Activated CD4-positive, alpha-beta memory T cell treated with anti-CD3 and anti-CD28 coated beads, Interleukin-2, amount 10 ng/mL, durations not matched to agents 7 days and 5 days (primary cell): ENCODE results near the gene SMIM38. TPM values are rescaled to one million over a fixed set of nuclear protein-coding genes. Genes with fewer than 3 reads are reported as not detected.

Experiments
- CTCF ChIA-PET: fragments of 350-600 bp; sonication (Branson Sonifier 250); formaldehyde crosslinking; loops from one replicate; lab custom pipeline; 2021; ENCODE audit warnings: antibody characterized with exemption, inconsistent platforms; lab: Charles Lee
- POLR2A ChIA-PET: fragments of 350-600 bp; sonication (Branson Sonifier 250); formaldehyde crosslinking; loops from one replicate; lab custom pipeline; 2021; ENCODE audit warnings: antibody characterized with exemption; lab: Charles Lee
- DNase-seq: peaks from one replicate; pipeline ENCODE4 v3.0.0-alpha.2; 2020
- H3K27ac Mint-ChIP-seq: one replicate; pipeline ENCODE4 v1.8.0; 2021; ENCODE audit warnings: mild to moderate bottlenecking, mixed read lengths
- H3K27me3 Mint-ChIP-seq: one replicate; pipeline ENCODE4 v1.8.0; 2021; ENCODE audit warnings: mixed read lengths
- H3K36me3 Mint-ChIP-seq: one replicate; pipeline ENCODE4 v1.8.0; 2021; ENCODE audit warnings: low read depth, mixed read lengths
- H3K4me1 Mint-ChIP-seq: one replicate; pipeline ENCODE4 v1.8.0; 2021; ENCODE audit warnings: mixed read lengths
- H3K4me3 Mint-ChIP-seq: one replicate; pipeline ENCODE4 v1.8.0; 2021; ENCODE audit warnings: mild to moderate bottlenecking, mixed read lengths
- H3K9me3 Mint-ChIP-seq: one replicate; pipeline ENCODE4 v1.8.0; 2021; ENCODE audit warnings: mixed read lengths
- total RNA-seq, 2 experiments: library from RNA; stranded (reverse); gene quantifications; one replicate each; pipeline ENCODE4 v1.2.3, GENCODE V29; 2021

SMIM38 gene
- total RNA-seq, 2 experiments from 2014 or later, result 0.13 to 0.18 TPM

GRCh38 chr11:69152733-69153421, 2.9 kb upstream of the SMIM38 start:
- no peak overlapping the region for H3K4me3 Mint-ChIP-seq
- peaks cover 2% of the 10 kb centered on the region for H3K36me3 Mint-ChIP-seq
- DNase-seq, result no peak
- ChIA-PET POLR2A (no interaction called here), CTCF (no interaction called here)
- H3K9me3 Mint-ChIP-seq, result peaks cover 5% of the 10 kb centered on the region
- peaks cover 2% of the 10 kb centered on the region for H3K27me3 Mint-ChIP-seq
- no peaks in the 10 kb centered on the region for H3K4me1 Mint-ChIP-seq
- no peak overlapping the region for H3K27ac Mint-ChIP-seq

- Mint-ChIP-seq H3K9me3 (peaks cover 5% of the 10 kb centered on the region), H3K36me3 (peaks cover 2% of the 10 kb centered on the region), H3K27me3 (peaks cover 2% of the 10 kb centered on the region), H3K4me1 (no peaks in the 10 kb centered on the region), H3K27ac (no peak overlapping the region), H3K4me3 (no peak overlapping the region)
- ChIA-PET POLR2A (no interaction called here), CTCF (no interaction called here)
- DNase-seq, result no peak
Measured at GRCh38 chr11:69153661-69154060, 2.1 kb upstream of the SMIM38 start.

GRCh38 chr11:69154211-69154913, 1.4 kb upstream of the SMIM38 start:
- Mint-ChIP-seq H3K4me1 (no peaks in the 10 kb centered on the region), H3K9me3 (peaks cover 3% of the 10 kb centered on the region), H3K27me3 (peaks cover 2% of the 10 kb centered on the region), H3K27ac (no peak overlapping the region), H3K4me3 (no peak overlapping the region), H3K36me3 (peaks cover 2% of the 10 kb centered on the region)
- ChIA-PET POLR2A (no interaction called here), CTCF (no interaction called here)
- no peak for DNase-seq

GRCh38 chr11:69154938-69155301, 815 bp upstream of the SMIM38 start:
- Mint-ChIP-seq H3K4me1 (no peaks in the 10 kb centered on the region), H3K27ac (no peak overlapping the region), H3K27me3 (peaks cover 2% of the 10 kb centered on the region), H3K9me3 (peaks cover 3% of the 10 kb centered on the region), H3K36me3 (peaks cover 2% of the 10 kb centered on the region), H3K4me3 (no peak overlapping the region)
- DNase-seq, result no peak
- POLR2A ChIA-PET, result no interaction called here
- CTCF ChIA-PET, result no interaction called here

- Mint-ChIP-seq H3K36me3 (no peaks in the 10 kb centered on the region), H3K27ac (no peak overlapping the region), H3K27me3 (no peaks in the 10 kb centered on the region), H3K4me1 (no peaks in the 10 kb centered on the region), H3K4me3 (no peak overlapping the region), H3K9me3 (no peaks in the 10 kb centered on the region)
- no peak for DNase-seq
- ChIA-PET POLR2A (no interaction called here), CTCF (no interaction called here)
Measured at GRCh38 chr11:69156235-69156639, 502 bp downstream of the SMIM38 start.

- H3K36me3 Mint-ChIP-seq, result no peaks in the 10 kb centered on the region
- H3K27me3 Mint-ChIP-seq, result no peaks in the 10 kb centered on the region
- no peaks in the 10 kb centered on the region for H3K9me3 Mint-ChIP-seq
- H3K4me3 Mint-ChIP-seq, result no peak overlapping the region
- ChIA-PET CTCF (no interaction called here), POLR2A (no interaction called here)
- H3K4me1 Mint-ChIP-seq, result no peaks in the 10 kb centered on the region
- no peak for DNase-seq
- H3K27ac Mint-ChIP-seq, result no peak overlapping the region
Measured at GRCh38 chr11:69156673-69157155, 979 bp downstream of the SMIM38 start.

- no peaks in the 10 kb centered on the region for H3K4me1 Mint-ChIP-seq
- no peak for DNase-seq
- CTCF ChIA-PET, result no interaction called here
- H3K27ac Mint-ChIP-seq, result no peak overlapping the region
- POLR2A ChIA-PET, result no interaction called here
- no peaks in the 10 kb centered on the region for H3K9me3 Mint-ChIP-seq
- no peaks in the 10 kb centered on the region for H3K36me3 Mint-ChIP-seq
- H3K4me3 Mint-ChIP-seq, result no peak overlapping the region
- H3K27me3 Mint-ChIP-seq, result no peaks in the 10 kb centered on the region
Measured at GRCh38 chr11:69157156-69157821, 1.6 kb downstream of the SMIM38 start.

- H3K9me3 Mint-ChIP-seq, result peaks cover 3% of the 10 kb centered on the region
- peaks cover 5% of the 10 kb centered on the region for H3K27me3 Mint-ChIP-seq
- no peak overlapping the region for H3K27ac Mint-ChIP-seq
- no peaks in the 10 kb centered on the region for H3K4me1 Mint-ChIP-seq
- H3K4me3 Mint-ChIP-seq, result no peak overlapping the region
- H3K36me3 Mint-ChIP-seq, result no peaks in the 10 kb centered on the region
- CTCF ChIA-PET, result no interaction called here
- DNase-seq, result no peak
- POLR2A ChIA-PET, result no interaction called here
Measured at GRCh38 chr11:69157822-69158231, 2.1 kb downstream of the SMIM38 start.

GRCh38 chr11:69158301-69159149, 2.8 kb downstream of the SMIM38 start:
- H3K36me3 Mint-ChIP-seq, result peaks cover 2% of the 10 kb centered on the region
- peaks cover 5% of the 10 kb centered on the region for H3K27me3 Mint-ChIP-seq
- no peak for DNase-seq
- no peak overlapping the region for H3K27ac Mint-ChIP-seq
- H3K4me3 Mint-ChIP-seq, result no peak overlapping the region
- H3K4me1 Mint-ChIP-seq, result no peaks in the 10 kb centered on the region
- H3K9me3 Mint-ChIP-seq, result peaks cover 4% of the 10 kb centered on the region
- ChIA-PET CTCF (no interaction called here), POLR2A (no interaction called here)

- no peak overlapping the region for H3K27ac Mint-ChIP-seq
- ChIA-PET POLR2A (no interaction called here), CTCF (no interaction called here)
- peaks cover 2% of the 10 kb centered on the region for H3K36me3 Mint-ChIP-seq
- DNase-seq, result no peak
- no peaks in the 10 kb centered on the region for H3K4me1 Mint-ChIP-seq
- peaks cover 4% of the 10 kb centered on the region for H3K9me3 Mint-ChIP-seq
- H3K27me3 Mint-ChIP-seq, result peaks cover 5% of the 10 kb centered on the region
- H3K4me3 Mint-ChIP-seq, result no peak overlapping the region
Measured at GRCh38 chr11:69159150-69159852, 3.6 kb downstream of the SMIM38 start.

GRCh38 chr11:69160296-69161116, 4.8 kb downstream of the SMIM38 start:
- H3K27me3 Mint-ChIP-seq, result peaks cover 11% of the 10 kb centered on the region
- H3K36me3 Mint-ChIP-seq, result peaks cover 2% of the 10 kb centered on the region
- no peak overlapping the region for H3K27ac Mint-ChIP-seq
- CTCF ChIA-PET, result no interaction called here
- POLR2A ChIA-PET, result no interaction called here
- H3K4me3 Mint-ChIP-seq, result no peak overlapping the region
- DNase-seq, result no peak
- H3K9me3 Mint-ChIP-seq, result peaks cover 4% of the 10 kb centered on the region
- no peaks in the 10 kb centered on the region for H3K4me1 Mint-ChIP-seq

GRCh38 chr11:69161117-69161407, 5.3 kb downstream of the SMIM38 start:
- ChIA-PET CTCF (no interaction called here), POLR2A (no interaction called here)
- peaks cover 12% of the 10 kb centered on the region for H3K27me3 Mint-ChIP-seq
- H3K9me3 Mint-ChIP-seq, result peaks cover 4% of the 10 kb centered on the region
- H3K27ac Mint-ChIP-seq, result no peak overlapping the region
- H3K4me1 Mint-ChIP-seq, result no peaks in the 10 kb centered on the region
- no peak overlapping the region for H3K4me3 Mint-ChIP-seq
- no peak for DNase-seq
- H3K36me3 Mint-ChIP-seq, result peaks cover 2% of the 10 kb centered on the region
